Common myeloid progenitor, CD34-positive (primary cell): ENCODE measurements around the gene DOCK7.

Experiments used
- CTCF ChIA-PET: fragments of 350-600 bp; sonication (Branson Sonifier 250); formaldehyde crosslinking; loops from one replicate; lab custom pipeline; 2021; ENCODE audit warnings: antibody characterized with exemption; lab: Charles Lee
- POLR2A ChIA-PET: fragments of 350-600 bp; sonication (Branson Sonifier 250); formaldehyde crosslinking; loops from one replicate; lab custom pipeline; 2021; ENCODE audit warnings: antibody characterized with exemption; lab: Charles Lee
- DNase-seq, 3 donors: peaks; one replicate each; pipeline versions ENCODE4 v3.0.0 to v3.0.0-alpha.2; 2013
- H3K27ac ChIP-seq, 2 experiments: 1 replicate in 1 of 2; 2 replicates in 1 of 2; pipeline ENCODE4 v1.7.0; 2013; ENCODE audit warnings: inconsistent platforms in 2 of 2, low read length in 2 of 2, mild to moderate bottlenecking in 2 of 2, low read depth in 1 of 2, moderate library complexity in 1 of 2; ENCODE audit not compliant: severe bottlenecking in 2 of 2, insufficient read depth in 1 of 2, poor library complexity in 1 of 2
- H3K27me3 ChIP-seq, 5 experiments: replicated peaks in 2 of 5; 1 replicate in 3 of 5; 2 replicates in 2 of 5; pipeline versions ENCODE4 v1.6.1 to v1.7.0; 2013; ENCODE audit warnings: low read length in 4 of 5, mild to moderate bottlenecking in 2 of 5, moderate library complexity in 2 of 5, inconsistent platforms in 1 of 5; ENCODE audit not compliant: insufficient read depth in 5 of 5, control insufficient read depth in 4 of 5
- H3K36me3 ChIP-seq, 4 experiments: 1 replicate in 2 of 4; 2 replicates in 2 of 4; pipeline versions ENCODE4 v1.6.1 to v1.7.0; 2013; ENCODE audit warnings: low read length in 3 of 4, control low read depth in 1 of 4, mild to moderate bottlenecking in 1 of 4; ENCODE audit not compliant: control insufficient read depth in 4 of 4, insufficient read depth in 4 of 4
- H3K4me1 ChIP-seq, 4 experiments: 1 replicate in 3 of 4; 2 replicates in 1 of 4; pipeline versions ENCODE4 v1.6.1 to v1.7.1; 2013; ENCODE audit warnings: low read length in 3 of 4, mild to moderate bottlenecking in 3 of 4, control low read depth in 1 of 4, inconsistent platforms in 1 of 4, moderate library complexity in 1 of 4; ENCODE audit not compliant: control insufficient read depth in 4 of 4, insufficient read depth in 4 of 4; ENCODE audit errors: control extremely low read depth in 1 of 4
- H3K4me3 ChIP-seq, 7 experiments: 1 replicate in 4 of 7; 2 replicates in 3 of 7; pipeline versions ENCODE4 v1.5.1 to v1.7.0; 2013; ENCODE audit warnings: mild to moderate bottlenecking in 7 of 7, low read length in 6 of 7, moderate library complexity in 6 of 7, inconsistent platforms in 2 of 7, low read depth in 2 of 7, control low read depth in 1 of 7; ENCODE audit not compliant: insufficient read depth in 4 of 7, control insufficient read depth in 1 of 7; ENCODE audit errors: extremely low read depth in 1 of 7
- H3K9me3 ChIP-seq, 5 experiments: 1 replicate in 4 of 5; 2 replicates in 1 of 5; pipeline versions ENCODE4 v1.6.1 to v1.7.1; 2013; ENCODE audit warnings: low read length in 4 of 5, mild to moderate bottlenecking in 2 of 5, inconsistent platforms in 1 of 5, low read depth in 1 of 5, moderate library complexity in 1 of 5; ENCODE audit not compliant: control insufficient read depth in 4 of 5, insufficient read depth in 2 of 5; ENCODE audit errors: control extremely low read depth in 1 of 5
- WGBS: methylation state at CpG from one replicate; pipeline ENCODE4 v1.1.5; 2013; ENCODE audit not compliant: insufficient coverage; 5-methylcytosine and 5-hydroxymethylcytosine counted together

The DOCK7 gene

DNA sequence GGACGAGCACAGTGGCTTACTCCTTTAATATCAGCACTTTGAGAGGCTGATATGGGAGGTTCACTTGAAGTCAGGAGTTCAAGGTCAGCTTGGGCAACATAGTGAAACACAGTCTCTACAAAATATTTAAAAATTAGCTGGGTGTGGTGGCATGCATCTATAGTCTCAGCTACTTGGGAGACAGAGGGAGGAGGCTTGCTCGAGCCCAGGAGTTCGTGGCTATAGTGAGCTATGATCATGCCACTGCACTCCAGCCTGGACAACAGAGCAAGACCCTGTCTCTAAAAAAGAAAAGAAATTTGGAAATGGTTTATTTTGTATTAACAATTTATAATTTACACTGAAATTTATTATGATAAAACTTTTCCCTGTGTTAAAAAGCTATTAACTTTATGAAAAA, 92.5 kb downstream of the DOCK7 start:
- no peaks in the 10 kb centered on the region for H3K4me1 ChIP-seq
- H3K27ac ChIP-seq: no peak overlapping the region
- no peak overlapping the region for H3K4me3 ChIP-seq
- no peaks in the 10 kb centered on the region for H3K27me3 ChIP-seq
- no peak for DNase-seq
- ChIA-PET CTCF (no interaction called here), POLR2A (no interaction called here)
- peaks cover 0 to 2% (median 0%) of the 10 kb centered on the region in 4 experiments for H3K36me3 ChIP-seq
- peaks cover 0 to 3% (median 0%) of the 10 kb centered on the region in 5 experiments for H3K9me3 ChIP-seq
- WGBS: 100% methylated on average over 1 of the region's 3 CpGs

DNA sequence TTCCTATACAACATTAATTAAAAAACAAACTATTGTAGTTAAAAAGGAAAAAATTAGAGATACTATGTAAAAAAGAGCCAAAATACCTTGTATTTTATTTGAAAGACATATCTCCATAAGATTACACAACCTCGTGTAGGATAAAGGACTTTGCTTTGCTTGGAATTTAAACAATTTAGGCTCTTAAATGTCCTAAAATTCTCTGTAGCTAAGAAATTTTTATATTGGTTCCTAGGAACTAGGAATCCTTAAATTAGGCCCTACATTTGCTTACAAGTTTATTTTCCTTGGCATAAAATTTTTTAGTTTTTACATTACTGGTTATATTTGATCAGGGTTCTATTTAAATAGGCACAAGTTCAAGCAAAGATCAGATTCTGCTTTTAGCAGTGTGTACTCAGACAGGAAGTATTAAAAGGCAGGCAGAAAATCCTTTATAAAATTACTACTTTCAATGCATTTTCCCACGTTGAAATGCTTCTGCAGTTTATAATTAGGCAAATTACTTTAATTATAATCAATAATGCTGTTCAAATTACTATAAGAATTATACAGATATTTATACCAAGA, 94.3 kb downstream of the DOCK7 start:
- ChIA-PET POLR2A (no interaction called here), CTCF (no interaction called here)
- Histone ChIP-seq H3K4me3 (no peak overlapping the region), H3K27me3 (no peaks in the 10 kb centered on the region), H3K36me3 (peaks cover 0 to 2% (median 0%) of the 10 kb centered on the region in 4 experiments), H3K9me3 (peaks cover 0 to 3% (median 0%) of the 10 kb centered on the region in 5 experiments), H3K4me1 (no peaks in the 10 kb centered on the region), H3K27ac (no peak overlapping the region)
- no CpG with 5 or more reads among the region's 2 CpGs for WGBS
- no peak for DNase-seq

DNA sequence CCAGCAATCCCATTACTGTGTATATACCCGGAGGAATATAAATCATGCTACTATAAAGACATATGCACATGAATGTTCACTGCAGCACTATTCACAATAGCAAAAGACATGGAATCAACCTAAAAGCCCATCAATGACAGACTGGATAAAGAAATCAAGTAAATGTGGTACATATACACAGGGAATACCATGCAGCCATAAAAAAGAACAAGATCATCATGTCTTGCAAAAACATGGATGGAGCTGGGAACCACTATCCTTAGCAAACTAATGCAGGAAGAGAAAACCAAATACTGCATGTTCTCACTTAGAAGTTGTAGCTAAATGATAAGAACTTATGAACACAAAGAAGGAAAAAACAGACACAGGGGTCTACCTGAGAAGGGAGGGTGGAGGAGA, 97.2 kb downstream of the DOCK7 start:
- ChIA-PET CTCF (no interaction called here), POLR2A (no interaction called here)
- no peak overlapping the region for H3K27ac ChIP-seq
- no peak for DNase-seq
- WGBS: 57% methylated on average over 1 of the region's 1 CpG
- H3K9me3 ChIP-seq: peaks cover 0 to 3% (median 0%) of the 10 kb centered on the region in 5 experiments
- H3K4me3 ChIP-seq: no peak overlapping the region
- H3K27me3 ChIP-seq: no peaks in the 10 kb centered on the region
- peaks cover 0 to 3% (median 1%) of the 10 kb centered on the region in 4 experiments for H3K36me3 ChIP-seq
- no peaks in the 10 kb centered on the region for H3K4me1 ChIP-seq

DNA sequence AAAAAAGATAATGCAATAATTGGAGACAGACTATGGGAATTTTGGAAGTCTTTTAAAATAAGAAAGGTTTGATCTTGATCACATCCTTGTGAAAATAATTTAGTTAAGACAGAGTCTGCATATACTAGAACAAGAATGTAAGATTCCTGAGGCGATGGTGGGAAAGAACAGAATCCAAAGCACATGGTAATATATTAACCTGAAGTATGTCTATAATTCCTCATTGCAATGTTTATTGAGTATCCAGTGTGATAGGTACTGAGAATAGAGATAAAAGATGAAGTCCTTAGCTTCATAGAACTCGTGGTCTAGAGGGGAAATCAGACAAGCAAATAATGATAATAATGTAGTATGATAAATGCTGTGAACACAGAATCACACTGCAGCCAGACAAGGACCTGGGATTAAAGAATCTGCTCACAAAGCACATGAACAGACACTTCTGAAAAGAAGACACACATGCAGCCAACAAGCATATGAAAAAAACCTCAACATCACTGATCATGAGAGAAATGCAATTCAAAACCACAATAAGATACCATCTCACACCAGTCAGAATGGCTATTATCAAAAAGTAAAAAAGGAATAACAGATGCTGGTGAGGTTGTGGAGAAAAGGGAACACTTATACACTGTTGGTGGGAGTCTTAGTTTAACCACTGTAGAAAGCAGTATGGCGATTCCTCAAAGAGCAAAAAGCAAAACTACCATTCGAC, 97.8 kb downstream of the DOCK7 start:
- no peak for DNase-seq
- peaks cover 0 to 5% (median 3%) of the 10 kb centered on the region in 4 experiments for H3K36me3 ChIP-seq
- 100% methylated on average over 1 of the region's 4 CpGs for WGBS

DNA sequence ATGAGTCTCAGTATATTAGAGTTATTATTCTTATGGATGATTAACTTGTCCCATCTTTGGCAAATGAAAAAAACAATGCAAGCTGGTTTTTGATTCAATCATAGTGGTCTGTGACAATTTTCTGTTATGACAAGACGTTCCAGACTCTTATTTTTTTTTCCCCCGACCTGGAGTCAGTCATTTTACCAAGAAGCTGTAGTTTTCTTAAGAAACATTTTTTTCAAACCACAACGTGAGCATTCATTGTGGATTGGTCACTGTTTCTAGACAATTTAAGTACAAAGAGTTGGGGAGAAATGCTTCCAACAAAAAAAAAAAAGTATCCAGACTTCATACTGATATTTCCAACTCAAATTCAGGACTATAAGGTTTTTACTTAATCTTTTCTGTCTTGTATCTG, 98.9 kb downstream of the DOCK7 start:
- DNase-seq: no peak
- no peaks in the 10 kb centered on the region for H3K4me1 ChIP-seq
- POLR2A ChIA-PET: no interaction called here
- H3K9me3 ChIP-seq: peaks cover 0 to 3% (median 0%) of the 10 kb centered on the region in 5 experiments
- no peaks in the 10 kb centered on the region for H3K27me3 ChIP-seq
- 100% methylated on average over 2 of the region's 3 CpGs for WGBS
- H3K36me3 ChIP-seq: peaks cover 0 to 6% (median 4%) of the 10 kb centered on the region in 4 experiments
- no peak overlapping the region for H3K4me3 ChIP-seq
- no peak overlapping the region for H3K27ac ChIP-seq
- CTCF ChIA-PET: no interaction called here

More for the DNA sequence above, 97.8 kb downstream of the DOCK7 start:
- H3K9me3 ChIP-seq: peaks cover 0 to 3% (median 0%) of the 10 kb centered on the region in 5 experiments
- no peak overlapping the region for H3K4me3 ChIP-seq
- no peaks in the 10 kb centered on the region for H3K4me1 ChIP-seq
- H3K27me3 ChIP-seq: no peaks in the 10 kb centered on the region
- no peak overlapping the region for H3K27ac ChIP-seq
- ChIA-PET POLR2A (no interaction called here), CTCF (no interaction called here)

DNA sequence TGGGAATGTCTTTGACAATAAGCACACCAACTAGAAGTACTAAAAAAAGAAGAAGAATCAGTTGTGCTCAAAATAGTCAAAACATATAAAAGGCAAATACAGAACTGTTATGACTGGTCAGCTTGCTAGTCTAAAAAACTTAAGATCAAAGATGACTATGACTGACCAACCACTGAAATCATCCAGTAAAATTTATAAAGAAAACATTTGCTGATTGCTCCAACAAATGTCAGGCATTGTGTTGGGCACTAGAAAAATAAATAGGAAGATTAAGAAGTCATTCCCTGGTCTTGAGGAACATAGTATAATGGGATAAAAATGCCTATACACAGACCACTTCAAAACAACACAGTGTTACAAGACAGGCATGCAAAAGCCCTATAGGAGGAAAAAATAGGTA, 100.2 kb downstream of the DOCK7 start:
- H3K27me3 ChIP-seq: no peaks in the 10 kb centered on the region
- peaks cover 0 to 6% (median 3%) of the 10 kb centered on the region in 4 experiments for H3K36me3 ChIP-seq
- ChIA-PET POLR2A (no interaction called here), CTCF (no interaction called here)
- H3K4me1 ChIP-seq: no peaks in the 10 kb centered on the region
- peaks cover 0 to 3% (median 0%) of the 10 kb centered on the region in 5 experiments for H3K9me3 ChIP-seq
- DNase-seq: no peak
- H3K27ac ChIP-seq: no peak overlapping the region
- H3K4me3 ChIP-seq: no peak overlapping the region

DNA sequence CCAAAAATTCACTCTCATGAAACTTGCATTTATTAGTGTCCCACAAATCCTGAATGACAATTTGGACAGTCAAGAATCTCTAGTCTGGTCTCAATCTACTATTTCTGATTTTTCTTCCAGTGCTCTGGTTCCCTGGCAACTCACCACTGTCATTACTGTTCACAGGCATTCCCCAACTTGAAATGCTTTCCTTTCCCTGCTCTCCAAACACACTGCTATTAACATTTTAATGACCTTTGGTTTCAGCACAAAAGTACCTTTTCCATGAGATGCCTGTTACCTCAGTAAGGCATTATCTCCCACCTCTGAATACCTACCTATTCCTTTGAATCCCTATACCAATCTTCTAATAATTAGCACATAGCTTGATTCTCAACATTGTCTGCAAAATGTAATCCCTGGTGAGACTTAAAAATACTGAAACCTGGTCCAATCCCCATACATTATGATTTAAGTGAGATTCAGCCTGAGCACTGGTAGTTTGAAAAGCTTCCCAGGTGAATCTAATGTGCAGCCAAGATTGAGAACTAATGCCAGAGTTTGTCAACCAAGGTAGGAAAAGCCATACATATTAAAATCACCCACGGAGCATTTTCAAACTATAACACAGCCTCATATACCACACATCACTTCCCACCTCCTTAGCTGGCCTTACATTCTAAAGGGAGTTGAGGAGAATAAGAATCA, 102.6 kb downstream of the DOCK7 start:
- CTCF ChIA-PET: no interaction called here
- Histone ChIP-seq H3K4me3 (no peak overlapping the region), H3K4me1 (no peaks in the 10 kb centered on the region), H3K36me3 (peaks cover 0 to 11% (median 5%) of the 10 kb centered on the region in 4 experiments), H3K27ac (no peak overlapping the region), H3K27me3 (no peaks in the 10 kb centered on the region), H3K9me3 (no peaks in the 10 kb centered on the region)
- POLR2A ChIA-PET: interaction anchor here (0.6 kb wide), 1 partner anchor 63 kb away, joined by 4 read pairs; no protein-coding TSS in a partner anchor
- WGBS: no CpG with 5 or more reads among the region's 1 CpG
- DNase-seq: no peak
